GM21447 (cell line): ENCODE data around the gene RDX.

ENCODE experiments used
- ATAC-seq: cut with Tn5 transposase; IDR thresholded peaks from one replicate; pipeline ENCODE4 v1.9.1; 2021; ENCODE audit not compliant: unreplicated experiment

Gene RDX

DNA sequence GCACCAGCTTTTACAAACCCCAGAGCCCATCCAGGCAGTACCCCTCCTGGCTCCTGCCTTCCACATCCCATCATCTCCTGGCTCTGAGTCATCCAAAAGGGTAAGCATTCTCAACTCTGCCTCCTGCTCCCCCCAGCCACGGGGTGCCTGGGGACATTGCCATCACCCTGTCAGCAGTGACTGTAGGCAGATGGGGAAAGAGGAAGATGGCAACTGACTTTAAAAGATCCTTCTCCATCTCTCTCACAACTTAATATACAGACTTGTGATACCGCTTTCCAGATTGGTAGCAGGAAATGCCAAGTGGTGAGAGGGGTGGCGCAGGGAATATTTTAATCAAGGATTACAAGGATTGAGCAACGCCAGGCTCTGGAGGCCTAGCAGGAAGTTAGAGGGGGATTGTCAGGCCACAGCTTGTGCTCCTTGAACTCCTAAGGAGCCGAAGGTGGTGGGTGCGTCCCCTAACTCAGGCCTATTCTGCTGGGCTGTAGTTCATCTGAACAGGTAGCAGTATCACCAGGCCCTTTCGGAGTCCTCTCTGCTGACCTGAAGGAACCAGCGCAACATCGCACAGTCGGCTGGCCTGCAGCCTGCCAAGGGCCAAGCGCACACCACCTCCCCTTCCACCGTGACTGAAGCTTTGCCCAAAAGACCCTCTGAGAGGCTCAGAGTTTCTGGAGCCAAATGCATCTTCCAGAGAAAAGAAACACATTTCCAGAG is 119.9 kb downstream of the RDX start:
- ATAC-seq = no peak

DNA sequence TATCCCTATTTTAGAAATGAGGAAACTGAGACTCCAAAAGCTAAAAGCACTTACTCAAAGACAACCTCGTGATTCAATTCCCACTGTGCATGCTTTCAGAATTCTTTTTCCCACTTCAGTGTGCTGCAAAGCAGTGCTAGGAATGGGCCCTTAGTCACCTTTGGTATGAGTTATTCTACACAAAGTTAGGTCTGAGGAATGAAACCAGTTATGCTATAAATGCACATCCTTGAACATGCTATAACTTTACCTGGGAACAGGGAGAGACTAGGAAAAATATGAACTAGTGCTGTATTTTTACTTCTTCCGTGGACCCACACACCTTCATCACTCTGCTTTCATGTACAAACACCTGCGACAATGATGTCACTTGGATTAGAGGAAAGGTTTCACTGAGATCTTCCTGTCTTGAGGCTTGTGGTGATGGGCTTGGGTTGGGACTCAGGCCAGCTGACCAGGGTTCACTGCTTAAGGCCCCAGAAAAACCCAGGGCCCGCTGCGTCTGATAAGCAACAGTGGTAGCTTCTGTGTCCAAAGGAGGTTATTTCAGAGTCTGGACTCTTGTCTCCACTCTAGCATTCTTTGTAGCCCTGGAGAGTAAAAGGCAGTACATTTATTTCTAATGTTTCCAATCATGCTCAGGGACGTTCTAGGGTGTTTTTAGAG is 121.6 kb downstream of the RDX start:
- ATAC-seq = no peak

DNA sequence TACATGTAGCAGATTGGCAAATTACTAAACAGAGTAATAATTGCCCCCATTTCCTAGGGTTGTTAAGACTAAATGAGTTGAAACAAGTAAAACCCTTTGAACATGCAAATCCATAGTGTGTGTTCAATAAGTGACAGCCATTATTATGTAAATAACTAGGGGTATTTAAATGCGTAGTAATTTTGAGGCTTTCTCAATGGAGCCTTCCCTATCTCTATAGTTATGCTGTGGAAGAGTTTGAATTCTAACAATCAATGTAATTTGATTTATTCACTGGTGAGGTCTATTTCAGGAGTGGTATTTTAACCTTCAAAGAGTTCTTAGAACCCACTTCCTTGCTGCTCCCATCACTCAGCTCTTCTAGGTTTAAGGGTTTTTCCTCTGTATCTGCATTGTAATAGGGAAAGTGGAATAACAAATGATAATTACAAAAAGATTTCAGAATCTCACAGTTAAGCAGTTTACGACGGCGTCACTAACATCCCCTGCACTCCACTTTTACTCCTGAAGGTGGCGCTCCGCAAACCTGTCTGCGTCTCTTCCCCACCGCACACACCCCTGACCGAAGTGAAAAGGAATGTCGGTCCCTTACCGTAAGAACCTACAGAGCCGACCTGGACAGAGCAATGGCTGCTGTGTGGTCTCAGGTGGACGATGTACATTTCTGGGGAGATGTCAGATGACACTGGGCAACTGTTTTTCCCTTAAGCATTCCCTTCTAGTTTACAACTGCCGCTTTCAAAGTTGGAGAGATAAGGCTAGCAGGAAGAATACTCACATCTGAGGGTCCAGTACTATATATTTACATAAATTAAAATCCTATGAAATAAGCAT is 122.4 kb downstream of the RDX start:
- ATAC-seq = peak; percentile 74

DNA sequence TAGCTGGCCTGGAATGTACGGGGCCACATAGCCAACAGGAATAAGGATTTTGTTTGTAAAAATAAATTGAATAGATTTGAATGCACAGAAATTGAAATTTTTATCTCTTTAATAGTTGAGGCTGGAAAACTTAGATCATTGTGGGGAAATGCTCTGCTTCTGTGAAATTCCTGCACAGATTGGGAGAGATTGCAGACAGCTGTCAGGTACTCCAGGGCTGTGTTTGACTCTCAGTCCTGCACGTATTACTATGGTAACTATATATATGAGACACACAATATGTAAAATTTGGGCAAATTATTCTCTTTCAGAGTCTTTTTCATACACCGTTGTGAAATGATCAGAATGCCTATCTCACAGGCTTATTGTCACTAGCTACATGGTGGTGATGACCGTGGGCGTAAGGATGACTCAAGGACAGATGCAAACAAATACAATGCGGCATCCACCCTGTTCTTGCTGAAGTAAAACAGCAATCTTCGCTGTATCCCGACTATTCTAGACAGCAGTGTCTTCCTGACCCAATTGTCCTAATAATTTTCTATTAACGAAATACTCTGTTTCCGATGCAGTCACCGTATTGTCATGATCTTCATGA is 123.8 kb downstream of the RDX start:
- no peak for ATAC-seq

DNA sequence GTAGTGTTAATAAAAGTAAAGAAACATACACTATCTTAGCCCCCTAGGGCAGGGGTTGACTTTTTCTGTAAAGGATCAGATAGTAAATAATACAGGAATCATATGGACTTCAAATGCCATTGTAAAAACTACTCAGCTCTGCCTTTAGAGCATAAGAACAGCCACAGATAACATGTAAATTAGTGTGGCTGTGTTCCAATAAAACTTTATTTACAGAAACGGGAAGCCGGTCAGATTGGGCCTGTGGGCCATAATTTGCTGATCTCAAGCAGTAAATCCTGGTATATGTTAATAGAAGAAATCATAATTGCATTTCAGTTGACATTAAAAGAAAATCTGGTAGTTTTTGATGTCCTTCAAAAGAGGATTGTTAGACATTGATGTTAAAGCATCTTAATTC is 126.7 kb downstream of the RDX start:
- ATAC-seq = no peak

DNA sequence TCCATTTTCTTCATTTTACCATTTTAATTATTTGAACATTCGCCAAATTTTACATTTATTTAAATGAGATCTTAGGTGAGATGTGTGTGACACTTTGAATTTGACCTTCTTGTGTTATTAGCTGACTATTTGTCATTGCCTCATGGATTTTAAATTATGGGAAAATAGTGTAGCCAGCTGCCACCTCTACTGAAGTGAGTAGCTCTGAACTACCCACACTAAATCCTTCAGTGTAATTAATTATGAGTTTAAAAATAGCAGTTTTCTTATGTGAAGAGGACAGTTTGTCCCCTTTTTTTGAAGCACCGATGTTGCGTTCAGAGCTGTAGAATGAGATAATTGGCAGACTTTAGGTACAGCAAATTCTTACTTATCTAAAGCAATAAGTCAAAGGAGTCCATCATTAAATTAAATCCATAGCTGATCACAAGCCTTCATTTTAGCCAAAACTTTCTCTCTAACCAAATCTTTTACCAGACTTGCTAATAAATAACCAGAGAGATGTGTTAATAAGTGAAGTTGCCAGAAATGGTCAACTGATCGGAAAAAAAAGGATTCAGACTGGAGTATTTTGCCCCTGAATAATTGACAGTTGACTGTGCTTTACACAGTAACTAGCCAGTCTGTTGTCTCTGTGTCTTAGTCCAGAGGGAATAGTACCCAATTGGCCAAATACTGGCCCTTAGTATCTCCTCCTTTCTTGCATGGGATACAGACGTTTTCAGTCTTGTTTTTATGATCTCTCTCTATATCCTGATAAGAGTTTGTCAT is 128.2 kb downstream of the RDX start:
- ATAC-seq = no peak

DNA sequence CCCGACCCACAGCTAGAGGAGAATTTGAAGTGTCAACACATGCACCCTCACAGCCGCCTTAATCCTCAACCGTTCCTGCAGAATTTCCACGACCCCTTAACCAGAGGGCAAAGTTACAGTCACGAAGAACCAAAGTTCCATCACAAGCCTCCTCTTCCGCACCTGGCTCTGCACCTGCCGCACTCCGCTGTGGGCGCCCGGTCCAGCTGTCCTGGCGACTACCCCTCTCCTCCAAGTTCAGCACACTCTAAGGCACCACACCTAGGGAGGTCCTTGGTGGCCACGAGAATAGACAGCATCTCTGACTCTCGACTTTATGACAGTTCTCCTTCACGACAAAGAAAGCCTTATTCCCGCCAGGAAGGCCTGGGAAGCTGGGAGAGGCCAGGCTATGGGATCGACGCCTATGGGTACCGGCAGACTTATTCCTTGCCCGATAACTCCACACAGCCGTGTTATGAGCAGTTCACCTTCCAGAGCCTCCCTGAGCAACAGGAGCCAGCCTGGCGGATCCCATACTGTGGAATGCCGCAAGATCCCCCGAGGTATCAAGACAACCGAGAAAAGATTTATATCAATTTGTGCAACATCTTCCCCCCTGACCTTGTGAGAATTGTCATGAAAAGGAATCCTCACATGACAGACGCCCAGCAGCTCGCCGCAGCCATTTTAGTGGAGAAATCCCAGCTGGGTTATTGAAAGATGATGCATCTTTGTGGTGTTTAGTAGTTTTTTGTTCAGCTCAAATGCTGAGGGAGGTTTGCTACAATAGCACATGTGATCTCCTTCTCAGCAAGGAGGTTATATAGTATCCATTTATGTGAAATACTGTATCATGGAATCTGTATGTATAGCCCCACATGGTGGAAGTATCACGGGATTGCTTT is 131.1 kb downstream of the RDX start:
- ATAC-seq = no peak

DNA sequence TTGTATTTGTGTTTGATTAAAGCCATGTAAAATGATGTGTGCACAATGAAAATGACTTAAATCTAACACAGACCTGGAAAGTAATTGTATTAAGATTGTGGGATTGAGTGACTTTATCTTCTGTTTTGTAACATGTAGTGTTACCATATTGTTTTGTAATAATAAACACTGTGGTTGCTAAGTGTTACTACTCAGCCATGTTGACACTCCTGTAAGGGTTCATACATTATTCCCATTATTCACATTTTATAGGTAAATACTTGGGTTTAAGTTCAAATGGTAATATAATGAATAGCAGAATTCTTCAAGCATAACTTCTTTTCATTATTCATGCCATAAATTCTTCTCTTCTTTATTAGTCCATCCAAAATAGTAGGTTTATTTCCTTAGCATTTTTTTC is 134.2 kb downstream of the RDX start:
- ATAC-seq = no peak

DNA sequence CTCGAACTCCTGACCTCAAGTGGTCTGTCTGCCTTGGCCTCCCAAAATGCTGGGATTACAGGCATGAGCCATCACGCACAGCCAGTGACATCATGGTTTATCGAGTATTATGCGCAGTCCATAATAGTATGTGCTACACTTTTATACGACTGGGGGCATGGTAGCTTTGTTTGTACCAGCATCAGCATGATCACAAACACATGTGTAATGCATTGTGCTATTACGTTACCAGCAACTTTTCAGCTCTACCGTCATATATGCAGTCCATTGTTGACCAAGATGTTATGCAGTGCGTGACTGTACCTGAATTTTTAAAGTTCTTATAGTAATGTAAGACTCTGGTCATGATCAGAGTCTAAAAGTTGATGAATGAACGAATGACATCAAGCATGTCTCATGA is 135.4 kb downstream of the RDX start:
- no peak for ATAC-seq

DNA sequence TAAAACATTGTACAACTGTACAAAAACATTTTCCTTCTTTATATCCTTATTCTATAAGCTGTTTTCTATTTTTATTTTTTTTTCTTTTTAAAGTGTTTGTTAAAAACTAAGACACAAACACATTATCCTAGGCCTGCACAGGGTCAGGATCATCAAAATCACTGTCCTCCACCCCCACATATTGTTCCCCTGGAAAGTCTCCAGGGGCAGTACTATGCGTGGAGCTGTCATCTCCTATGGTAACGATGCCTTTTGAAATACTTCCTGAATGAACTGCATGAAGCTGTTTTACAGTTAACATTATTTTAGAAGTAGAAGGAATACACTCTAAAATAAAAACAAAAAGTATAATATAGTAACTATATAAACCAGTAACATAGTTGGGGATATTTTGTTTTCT is 136.0 kb downstream of the RDX start:
- ATAC-seq = no peak

DNA sequence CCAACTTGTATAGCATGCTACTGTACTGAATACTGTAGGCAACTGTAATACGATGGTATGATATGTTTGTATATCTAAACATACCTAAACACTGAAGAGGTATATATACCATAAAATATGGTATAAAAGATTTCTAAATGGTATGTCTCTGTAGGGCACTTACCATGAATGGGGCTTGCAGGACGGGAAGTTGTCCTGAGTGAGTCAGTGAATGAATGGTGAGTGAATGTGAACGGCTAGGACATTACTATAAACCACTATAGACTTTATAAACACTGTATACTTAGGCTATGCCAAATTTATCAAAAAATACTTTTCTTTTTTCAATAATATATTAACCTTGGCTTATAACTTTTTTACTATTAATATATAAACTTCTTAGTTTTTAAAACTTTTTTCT is 136.4 kb downstream of the RDX start:
- no peak for ATAC-seq

DNA sequence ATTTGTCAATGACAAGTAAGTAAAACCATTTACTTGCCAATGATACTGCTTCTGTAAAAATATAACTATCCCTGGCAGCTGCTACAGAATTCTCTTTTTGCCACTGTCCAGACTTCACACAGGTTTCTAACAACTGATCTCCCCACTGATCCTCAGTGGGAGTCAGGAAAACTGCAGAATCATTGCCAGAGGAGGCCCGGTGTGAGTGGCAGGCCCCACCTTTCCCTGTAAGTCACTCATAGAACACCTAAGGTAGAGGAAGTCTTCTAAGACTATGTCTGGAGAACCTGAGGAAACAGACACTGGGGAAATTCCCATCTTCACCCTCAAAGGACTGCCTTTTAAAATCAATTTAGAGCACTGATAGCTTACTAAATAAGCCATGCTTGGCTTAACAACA is 136.9 kb downstream of the RDX start:
- ATAC-seq = no peak

DNA sequence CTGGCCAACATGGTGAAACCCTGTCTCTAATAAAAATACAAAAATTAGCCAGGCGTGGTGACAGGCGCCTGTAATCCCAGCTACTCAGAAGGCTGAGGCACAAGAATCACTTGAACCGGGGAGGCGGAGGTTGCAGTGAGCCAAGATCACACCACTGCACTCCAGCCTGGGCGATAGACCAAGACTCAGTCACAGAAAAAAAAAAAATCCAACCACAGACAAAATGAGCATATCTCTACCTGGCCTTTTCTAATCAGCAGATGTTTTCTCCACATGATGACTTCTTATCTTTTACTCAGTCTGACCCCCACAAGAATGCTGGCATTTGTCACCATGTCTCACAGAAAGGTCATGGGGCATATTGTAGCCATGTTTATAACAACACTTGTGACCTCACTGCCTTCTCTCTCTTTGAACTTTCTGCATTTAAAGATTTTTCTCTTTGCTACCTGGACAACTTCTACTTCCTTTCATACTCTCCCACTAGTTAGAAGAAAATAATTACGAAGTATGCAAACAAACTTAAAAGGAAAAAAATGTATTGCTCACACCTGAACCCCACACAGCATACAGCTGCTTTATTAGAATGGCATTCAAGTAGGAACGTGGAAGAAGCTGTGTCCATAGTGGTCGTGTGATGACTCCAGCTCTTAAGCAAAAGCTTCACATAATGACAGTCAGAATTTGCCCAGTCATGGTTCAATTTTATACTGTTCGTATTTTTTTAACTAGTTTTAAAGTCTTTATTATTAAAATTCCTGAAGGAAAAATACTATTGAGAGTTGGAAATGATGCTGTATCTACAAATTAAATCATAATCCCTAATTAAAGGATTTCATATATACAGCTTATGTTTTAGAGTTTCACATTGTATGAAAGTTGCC is 137.9 kb downstream of the RDX start:
- no peak for ATAC-seq

DNA sequence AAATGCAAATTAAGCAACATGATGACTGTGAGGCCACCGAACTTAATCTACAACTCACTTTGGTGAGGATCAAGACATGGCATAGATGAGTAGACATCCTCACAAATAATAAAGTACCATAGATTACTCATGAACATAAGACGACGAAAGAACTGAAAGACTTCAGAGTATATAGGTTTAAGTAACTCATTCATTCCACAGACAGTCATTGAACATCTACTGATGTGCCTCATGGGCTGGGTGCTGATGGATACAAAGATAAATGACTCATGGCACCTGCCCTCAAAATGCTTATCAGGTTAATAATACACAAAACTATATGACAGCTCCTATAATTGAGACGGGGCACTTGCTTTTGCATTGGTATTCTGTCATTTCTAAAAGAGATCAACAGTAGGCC is 139.9 kb downstream of the RDX start:
- no peak for ATAC-seq

DNA sequence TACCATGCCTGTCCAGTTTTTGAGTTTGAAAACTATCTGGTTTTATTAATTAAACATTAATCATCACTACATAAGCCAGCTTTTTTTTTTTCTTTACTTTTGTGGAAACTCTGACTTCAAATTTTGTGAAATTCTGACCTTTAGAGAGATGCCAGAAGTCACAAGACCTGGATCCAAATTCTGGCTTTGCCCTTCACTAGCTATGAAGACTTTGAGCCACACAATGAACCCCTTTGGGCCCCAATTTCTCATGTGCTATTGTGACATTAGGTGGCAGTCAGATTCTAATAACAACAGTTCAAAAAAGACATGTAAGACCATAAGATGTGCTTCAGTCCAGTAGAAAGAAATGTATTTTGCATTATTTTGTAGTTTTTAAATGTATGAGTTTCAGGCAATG is 142.9 kb downstream of the RDX start:
- ATAC-seq = no peak

DNA sequence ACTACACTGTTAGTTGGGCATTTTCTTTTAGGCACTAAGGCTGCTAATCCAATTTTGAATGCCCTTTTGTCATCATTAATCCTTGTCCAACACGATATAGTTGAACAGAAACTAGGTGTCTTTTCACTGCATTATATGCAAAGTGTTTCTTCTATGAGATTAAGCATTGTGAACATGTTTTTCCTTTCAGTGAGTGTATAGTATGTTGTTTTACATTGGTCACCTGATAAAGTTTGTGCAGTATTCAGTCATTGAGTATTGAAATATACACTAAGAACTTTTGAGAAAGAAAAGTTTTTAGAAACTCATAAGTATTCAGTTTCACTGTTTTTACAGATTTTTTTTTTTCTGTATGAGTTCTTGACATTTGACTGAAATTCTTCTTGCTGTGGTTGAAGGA is 144.2 kb downstream of the RDX start:
- no peak for ATAC-seq

DNA sequence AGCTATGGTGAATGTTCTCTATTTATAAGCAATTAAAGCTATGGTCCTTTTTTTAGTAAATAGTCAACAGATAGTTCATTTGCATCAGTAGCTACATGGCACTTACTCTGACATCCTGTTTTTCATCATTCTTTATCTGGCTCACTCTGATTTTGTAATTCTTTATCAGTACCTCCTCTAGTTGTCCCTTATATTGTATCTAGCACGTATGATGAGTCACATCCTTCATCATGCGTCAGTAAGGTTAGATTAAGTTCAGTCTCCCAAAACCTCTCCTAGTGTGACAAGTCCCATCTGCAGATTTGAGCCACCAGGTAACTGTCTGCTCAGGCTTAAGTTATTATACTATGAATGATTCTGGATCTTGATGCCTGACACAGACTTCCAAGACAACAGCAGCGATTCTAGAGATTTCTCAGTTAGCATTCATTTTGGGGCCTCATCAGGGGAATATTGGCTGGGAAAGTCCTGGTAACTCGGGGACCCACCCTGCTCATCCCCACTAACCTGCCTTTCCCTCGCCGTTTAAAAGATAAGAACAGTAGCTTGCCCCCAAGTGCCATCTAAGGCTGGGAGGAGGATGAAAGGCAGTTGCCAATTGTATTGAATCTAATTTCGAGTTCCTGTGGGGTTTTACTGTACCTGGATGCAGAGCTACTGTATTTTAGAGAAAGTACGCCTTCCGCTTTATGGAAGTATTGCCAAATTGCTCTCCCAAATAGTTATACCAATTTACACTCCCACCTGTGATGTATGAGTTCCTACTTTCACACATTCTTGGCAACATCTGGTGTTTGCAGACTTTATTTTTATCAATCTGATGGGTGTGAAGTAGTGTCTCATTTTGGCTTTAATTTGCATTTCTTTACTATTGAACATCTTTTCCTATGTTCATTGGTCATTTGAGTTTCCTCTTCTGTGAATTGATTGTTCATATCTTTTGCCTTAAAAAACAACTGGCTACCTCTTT is 147.4 kb downstream of the RDX start:
- no peak for ATAC-seq
